Measurements from ENCODE around the gene NDUFB8. TPM values are rescaled to one million over a fixed set of nuclear protein-coding genes. Genes with fewer than 3 reads are reported as not detected.

Gene NDUFB8
- total and polyA plus RNA-seq, 10 of the 15 experiments (the other 5 are each of a cell fraction or from before 2014, with no cell fraction given), result 180 to 572 (median 382) TPM

DNA sequence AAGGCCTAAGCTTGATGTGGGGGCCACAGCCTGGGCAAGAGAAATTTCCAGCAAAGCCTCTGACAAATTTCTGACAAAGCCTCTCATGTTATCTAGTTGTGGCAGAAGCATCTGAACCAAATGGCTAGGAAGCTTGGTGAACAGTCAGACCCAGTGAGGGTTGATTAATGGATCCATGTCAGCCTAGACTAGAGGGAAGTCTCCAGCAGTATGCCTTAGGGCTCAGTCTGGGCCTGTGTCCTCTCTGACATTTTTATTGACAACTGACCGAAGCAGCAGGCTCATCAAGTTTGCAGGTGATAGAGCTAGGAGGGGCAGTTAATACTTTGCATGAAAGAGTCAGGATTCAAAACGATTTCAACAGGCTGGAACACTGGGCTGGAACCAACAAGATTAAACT lies 31.3 kb upstream of the NDUFB8 start (continued):
- TF ChIP-seq FOXK2 (IDR thresholded peaks at IDR 0.05) (no peak), NBN (IDR thresholded peaks at IDR 0.05) (no peak), SUZ12 (IDR thresholded peaks at IDR 0.05; ENCODE audit: unreplicated experiment) (no peak), BMI1 (IDR thresholded peaks at IDR 0.05; ENCODE audit: borderline replicate concordance) (no peak), CBX3 (IDR thresholded peaks at IDR 0.05; ENCODE audit: borderline replicate concordance, low read depth) (no peak), PML (IDR thresholded peaks at IDR 0.05; ENCODE audit: low read length) (no peak)
- TF ChIP-seq, protein P1, sequence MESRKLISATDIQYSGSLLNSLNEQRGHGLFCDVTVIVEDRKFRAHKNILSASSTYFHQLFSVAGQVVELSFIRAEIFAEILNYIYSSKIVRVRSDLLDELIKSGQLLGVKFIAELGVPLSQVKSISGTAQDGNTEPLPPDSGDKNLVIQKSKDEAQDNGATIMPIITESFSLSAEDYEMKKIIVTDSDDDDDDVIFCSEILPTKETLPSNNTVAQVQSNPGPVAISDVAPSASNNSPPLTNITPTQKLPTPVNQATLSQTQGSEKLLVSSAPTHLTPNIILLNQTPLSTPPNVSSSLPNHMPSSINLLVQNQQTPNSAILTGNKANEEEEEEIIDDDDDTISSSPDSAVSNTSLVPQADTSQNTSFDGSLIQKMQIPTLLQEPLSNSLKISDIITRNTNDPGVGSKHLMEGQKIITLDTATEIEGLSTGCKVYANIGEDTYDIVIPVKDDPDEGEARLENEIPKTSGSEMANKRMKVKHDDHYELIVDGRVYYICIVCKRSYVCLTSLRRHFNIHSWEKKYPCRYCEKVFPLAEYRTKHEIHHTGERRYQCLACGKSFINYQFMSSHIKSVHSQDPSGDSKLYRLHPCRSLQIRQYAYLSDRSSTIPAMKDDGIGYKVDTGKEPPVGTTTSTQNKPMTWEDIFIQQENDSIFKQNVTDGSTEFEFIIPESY (IDR thresholded peaks at IDR 0.05), result no peak

- 100% methylated on average over 1 of the region's 1 CpG for WGBS (ENCODE audit: insufficient coverage, insufficient replicate concordance, low lambda C conversion rate, missing lambda C conversion rate)
- SMC1A ChIA-PET (ENCODE audit: uncharacterized antibody, unreplicated experiment), result interaction anchor here (1.3 kb wide), 1 partner anchor 183 kb away, joined by 4 read pairs; no protein-coding TSS in a partner anchor
- POLR2A ChIA-PET, result no interaction called here
- no peaks in the 10 kb centered on the region for H3K4me1 ChIP-seq (ENCODE audit: control insufficient read depth, insufficient read depth, low read length)
- H3K9ac ChIP-seq (ENCODE audit: control insufficient read depth, insufficient read depth, low read length), result no peak overlapping the region
- no peaks in the 10 kb centered on the region; a peak in 1 of 4 replicates for H3K27me3 ChIP-seq (replicated peaks in 1 of 2; ENCODE audit: control insufficient read depth in 2 of 2, insufficient read depth in 2 of 2, low read length in 1 of 2)
- TF ChIP-seq IKZF1 (conservative IDR thresholded peaks at IDR 0.05) (no peak), HDAC6 (IDR thresholded peaks at IDR 0.05; ENCODE audit: unreplicated experiment) (no peak), SUPT20H (IDR thresholded peaks at IDR 0.05; ENCODE audit: borderline replicate concordance, control insufficient read depth, low read depth, low read length) (no peak), FOS (IDR thresholded peaks at IDR 0.05; ENCODE audit: borderline replicate concordance, extremely low read depth, insufficient read length) (no peak), SIN3A (IDR thresholded peaks at IDR 0.05; ENCODE audit: low read depth, low read length) (no peak), IRF3 (IDR thresholded peaks at IDR 0.05) (no peak), SPI1 (IDR thresholded peaks at IDR 0.05; ENCODE audit: borderline replicate concordance, insufficient read depth, low read depth, low read length) (no peak), NFXL1 (IDR thresholded peaks at IDR 0.05; ENCODE audit: borderline replicate concordance) (no peak)
- H3K4me2 ChIP-seq (ENCODE audit: control insufficient read depth, insufficient read depth), result no peak overlapping the region
- FAIRE-seq (no peak), ATAC-seq (no peak), DNase-seq (ENCODE audit: low read depth, low spot score) (no peak)
- RAD21 ChIA-PET (ENCODE audit: unreplicated experiment), result no interaction called here
- no peak overlapping the region for H3K27ac ChIP-seq (ENCODE audit: control insufficient read depth, insufficient read depth)
- intact Hi-C loops (cut with micrococcal nuclease; ENCODE audit: unreplicated experiment) (loop anchor here (5.0 kb wide), 1 partner anchor 112 kb away; no protein-coding TSS in a partner anchor), in situ Hi-C loops (cut with MboI) (no loop called here)
- no peaks in the 10 kb centered on the region for H4K20me1 ChIP-seq (ENCODE audit: control insufficient read depth, insufficient read depth)
- H2AFZ ChIP-seq (ENCODE audit: control insufficient read depth, low read depth, low read length), result no peak overlapping the region
- CTCF ChIA-PET, result interaction anchor here (0.6 to 1.7 kb wide), 3 partner anchors 10 to 183 kb away, joined by 3 to 6 read pairs (median 4); no protein-coding TSS in a partner anchor
- no TSS peak for BruUV-seq (replicated peaks)
- H3K36me3 ChIP-seq (ENCODE audit: control insufficient read depth in 2 of 2, insufficient read depth in 2 of 2, low read length in 1 of 2), result peaks cover 0 to 2% of the 10 kb centered on the region in 2 experiments; a peak in 1 of 4 replicates
- H3K79me2 ChIP-seq (ENCODE audit: control insufficient read depth, insufficient read depth, low read length), result no peaks in the 10 kb centered on the region
- no peak overlapping the region for H3K4me3 ChIP-seq
- no peaks in the 10 kb centered on the region for H3K9me3 ChIP-seq (replicated peaks; ENCODE audit: control insufficient read depth, insufficient read depth, low read length)
Measured at GRCh38 chr10:100560248-100560647, 30.6 kb upstream of the NDUFB8 start.

All from GM12878 (cell line).